ENCODE measurements around the gene ANXA2.

GRCh38 chr15:60384526-60385126 is 13.2 kb downstream of the ANXA2 start:
- TF ChIP-seq CTCF (IDR thresholded peaks at IDR 0.05; ENCODE audit: low read length), result no peak
- TF ChIP-seq EZH2 (IDR thresholded peaks at IDR 0.05; ENCODE audit: borderline replicate concordance, low read length), result no peak

Data from OCI-LY1 (cell line).